ENCODE results near the gene RNF151. TPM values are rescaled to one million over a fixed set of nuclear protein-coding genes. Genes with fewer than 3 reads are reported as not detected.

The RNF151 gene
- total and polyA plus RNA-seq, 2 of the 13 experiments (the other 11 are each of a cell fraction or from before 2014, with no cell fraction given) = not detected

GRCh38 chr16:1971796-1972489 is 5.3 kb downstream of the RNF151 start, which contains the start of gene TBL3 (continued):
- TF ChIP-seq ZNF275 (CRISPR knock-in tag; IDR thresholded peaks at IDR 0.05; ENCODE audit: borderline replicate concordance) = no peak; the same call in 1 of the 2 replicates
- TF ChIP-seq DDIT3 (CRISPR knock-in tag; IDR thresholded peaks at IDR 0.05) = no peak
- 0 out of 2 replicates have a peak, but pooled peaks have one; percentile 40 for TF ChIP-seq MTERF4 (CRISPR knock-in tag; IDR thresholded peaks at IDR 0.05)
- TF ChIP-seq ZNF614 (CRISPR knock-in tag; IDR thresholded peaks at IDR 0.05; ENCODE audit: borderline replicate concordance) = peak; percentile 51; the same call in 1 of the 2 replicates
- TF ChIP-seq MBNL3 (CRISPR knock-in tag; conservative IDR thresholded peaks at IDR 0.05) = no peak
- peak; percentile 11; the same call in 1 of the 2 replicates for TF ChIP-seq ARID3A (IDR thresholded peaks at IDR 0.05; ENCODE audit: low read depth, low read length)
- no peak for TF ChIP-seq ZBTB49 (CRISPR knock-in tag; IDR thresholded peaks at IDR 0.05; ENCODE audit: borderline replicate concordance)
- TF ChIP-seq TRIM22 (IDR thresholded peaks at IDR 0.05) = no peak
- TF ChIP-seq WIZ (CRISPR knock-in tag; IDR thresholded peaks at IDR 0.05) = 0 out of 2 replicates have a peak, but pooled peaks have one; percentile 45
- peak; percentile 86 for TF ChIP-seq ZKSCAN1 (IDR thresholded peaks at IDR 0.05; ENCODE audit: low read length)
- peak; percentile 85; the same call in 1 of the 2 replicates for TF ChIP-seq IRF9 (CRISPR knock-in tag; IDR thresholded peaks at IDR 0.05; ENCODE audit: borderline replicate concordance)
- no peak for TF ChIP-seq ZMAT5 (CRISPR knock-in tag; IDR thresholded peaks at IDR 0.05; ENCODE audit: borderline replicate concordance, low read depth)
- peak; percentile 64; the same call in 1 of the 2 replicates for TF ChIP-seq GFI1 (CRISPR knock-in tag; IDR thresholded peaks at IDR 0.05; ENCODE audit: borderline replicate concordance)
- peak; percentile 100 for TF ChIP-seq HOXA3 (CRISPR knock-in tag; IDR thresholded peaks at IDR 0.05)
- TF ChIP-seq ZNF274 (CRISPR knock-in tag; IDR thresholded peaks at IDR 0.05) = peak; percentile 93

Measured in HepG2 (cell line).